SU-DHL-6 (cell line): ENCODE measurements around the gene SAMD4B.

Experiments used
- H2AFZ ChIP-seq: fragments of 200-600 bp; sonication (generic); 2 replicates; pipeline ENCODE4 v1.6.1; 2014; ENCODE audit warnings: low read depth, mild to moderate bottlenecking, moderate library complexity, mixed read lengths, antibody characterized with exemption, low read length; ENCODE audit not compliant: severe bottlenecking
- H3F3A ChIP-seq: fragments of 200-600 bp; shearing (Covaris generic); 2 replicates; pipeline ENCODE4 v1.6.0; 2016; ENCODE audit warnings: antibody characterized with exemption, mild to moderate bottlenecking; ENCODE audit not compliant: insufficient read depth
- H3K27ac ChIP-seq: fragments of 200-600 bp; sonication (generic); 2 replicates; pipeline ENCODE4 v1.5.1; 2016; ENCODE audit warnings: low read depth, mild to moderate bottlenecking, low read length, moderate library complexity, mixed read lengths
- H3K27me3 ChIP-seq: fragments of 200-600 bp; sonication (generic), shearing (Covaris generic); 2 replicates; pipeline ENCODE4 v1.6.0; 2014; ENCODE audit warnings: mild to moderate bottlenecking, low read length
- H3K36me3 ChIP-seq: fragments of 200-600 bp; sonication (generic); 2 replicates; pipeline ENCODE4 v1.6.1; 2014; ENCODE audit warnings: mild to moderate bottlenecking, low read length, mixed read lengths
- H3K4me2 ChIP-seq: fragments of 300-600, 200-600 bp; shearing (Covaris generic), sonication (generic); 2 replicates; pipeline ENCODE4 v1.6.0; 2014; ENCODE audit warnings: low read length, low read depth, mild to moderate bottlenecking; ENCODE audit not compliant: poor library complexity, severe bottlenecking
- H3K4me3 ChIP-seq: fragments of 200-600 bp; sonication (generic); 2 replicates; pipeline ENCODE4 v1.5.1; 2014; ENCODE audit warnings: antibody characterized with exemption, low read length, mild to moderate bottlenecking, mixed read lengths; ENCODE audit not compliant: insufficient read depth, poor library complexity, severe bottlenecking
- H3K79me2 ChIP-seq: fragments of 200-600 bp; sonication (generic); 2 replicates; pipeline ENCODE4 v1.6.1; 2014; ENCODE audit warnings: mild to moderate bottlenecking, low read length, moderate library complexity; ENCODE audit not compliant: insufficient read depth
- H3K9ac ChIP-seq: fragments of 200-600 bp; sonication (generic); 2 replicates; pipeline ENCODE4 v1.7.0; 2014; ENCODE audit warnings: mild to moderate bottlenecking, low read length
- H3K9me2 ChIP-seq: fragments of 200-600 bp; sonication (generic); replicated peaks from 2 replicates; pipeline ENCODE4 v1.6.1; 2014; ENCODE audit warnings: low read length; ENCODE audit not compliant: insufficient read depth
- H3K9me3 ChIP-seq: fragments of 200-600 bp; sonication (generic); 2 replicates; pipeline ENCODE4 v1.6.1; 2014; ENCODE audit warnings: low read length, mixed read lengths; ENCODE audit not compliant: insufficient read depth
- H4K20me1 ChIP-seq: fragments of 200-600 bp; sonication (generic); 2 replicates; pipeline ENCODE4 v1.6.1; 2014; ENCODE audit warnings: low read depth, mild to moderate bottlenecking, antibody characterized with exemption, low read length, moderate library complexity, mixed read lengths
- CTCF ChIP-seq: fragments of 200-600 bp; sonication (generic); IDR thresholded peaks from one replicate; pipeline ENCODE4 v1.5.1; 2017; ENCODE audit warnings: antibody characterized with exemption, mild to moderate bottlenecking, low read length, moderate library complexity; ENCODE audit not compliant: insufficient read depth, poor library complexity, severe bottlenecking
- EZH2phosphoT487 ChIP-seq: fragments of 200-600 bp; sonication (generic), shearing (Covaris generic); conservative IDR thresholded peaks from 2 replicates; pipeline ENCODE4 v1.6.1; 2018; ENCODE audit warnings: mild to moderate bottlenecking, antibody characterized with exemption, low read length, moderate library complexity, mixed read lengths

The SAMD4B gene

GRCh38 chr19:39318690-39319089, 23.5 kb upstream of the SAMD4B start:
- no peak overlapping the region for H3K4me3 ChIP-seq
- no peaks in the 10 kb centered on the region for H3K9me3 ChIP-seq
- TF ChIP-seq CTCF (no peak), EZH2phosphoT487 (no peak)
- no peaks in the 10 kb centered on the region for H3K36me3 ChIP-seq
- no peak overlapping the region for H3K27ac ChIP-seq
- no peaks in the 10 kb centered on the region for H3F3A ChIP-seq
- no peaks in the 10 kb centered on the region for H3K9me2 ChIP-seq
- H3K79me2 ChIP-seq = no peaks in the 10 kb centered on the region
- H3K4me2 ChIP-seq = no peak overlapping the region
- H3K27me3 ChIP-seq = no peaks in the 10 kb centered on the region
- H2AFZ ChIP-seq = no peak overlapping the region
- no peaks in the 10 kb centered on the region for H4K20me1 ChIP-seq
- H3K9ac ChIP-seq = no peak overlapping the region

- no peaks in the 10 kb centered on the region for H3K27me3 ChIP-seq
- no peak overlapping the region for H3K27ac ChIP-seq
- TF ChIP-seq CTCF = no peak
- no peak overlapping the region for H3K4me2 ChIP-seq
- no peaks in the 10 kb centered on the region for H3K9me2 ChIP-seq
- H3K9me3 ChIP-seq = no peaks in the 10 kb centered on the region
- no peaks in the 10 kb centered on the region for H3K79me2 ChIP-seq
- H3K4me3 ChIP-seq = no peak overlapping the region
- H3K9ac ChIP-seq = no peak overlapping the region
- H2AFZ ChIP-seq = no peak overlapping the region
- H4K20me1 ChIP-seq = no peaks in the 10 kb centered on the region
- no peaks in the 10 kb centered on the region for H3F3A ChIP-seq
- H3K36me3 ChIP-seq = no peaks in the 10 kb centered on the region
Measured at GRCh38 chr19:39319098-39319891, 22.9 kb upstream of the SAMD4B start.

GRCh38 chr19:39319892-39320248, 22.4 kb upstream of the SAMD4B start:
- Histone ChIP-seq H2AFZ (no peak overlapping the region), H4K20me1 (no peaks in the 10 kb centered on the region), H3K4me2 (no peak overlapping the region), H3K9ac (no peak overlapping the region), H3K79me2 (no peaks in the 10 kb centered on the region), H3K4me3 (no peak overlapping the region), H3F3A (no peaks in the 10 kb centered on the region), H3K27me3 (no peaks in the 10 kb centered on the region), H3K36me3 (no peaks in the 10 kb centered on the region), H3K9me3 (no peaks in the 10 kb centered on the region), H3K27ac (no peak overlapping the region), H3K9me2 (no peaks in the 10 kb centered on the region)
- TF ChIP-seq EZH2phosphoT487 (no peak), CTCF (no peak)
